DND-41 (cell line): ENCODE measurements around the gene KIF22.

Experiments
- EZH2 ChIP-seq: IDR thresholded peaks from 3 replicates; pipeline ENCODE4 v1.6.1; 2012; ENCODE audit warnings: borderline replicate concordance, low read depth, mild to moderate bottlenecking, moderate library complexity, low read length, inconsistent platforms; ENCODE audit not compliant: severe bottlenecking
- TF ChIP-seq, protein P1 (sequence below): IDR thresholded peaks from 2 replicates; pipeline ENCODE4 v1.5.1; 2012; ENCODE audit warnings: borderline replicate concordance, low read length, moderate library complexity, mild to moderate bottlenecking; ENCODE audit not compliant: poor library complexity, severe bottlenecking; ENCODE audit errors: extremely low read depth

- TF ChIP-seq, protein P1, sequence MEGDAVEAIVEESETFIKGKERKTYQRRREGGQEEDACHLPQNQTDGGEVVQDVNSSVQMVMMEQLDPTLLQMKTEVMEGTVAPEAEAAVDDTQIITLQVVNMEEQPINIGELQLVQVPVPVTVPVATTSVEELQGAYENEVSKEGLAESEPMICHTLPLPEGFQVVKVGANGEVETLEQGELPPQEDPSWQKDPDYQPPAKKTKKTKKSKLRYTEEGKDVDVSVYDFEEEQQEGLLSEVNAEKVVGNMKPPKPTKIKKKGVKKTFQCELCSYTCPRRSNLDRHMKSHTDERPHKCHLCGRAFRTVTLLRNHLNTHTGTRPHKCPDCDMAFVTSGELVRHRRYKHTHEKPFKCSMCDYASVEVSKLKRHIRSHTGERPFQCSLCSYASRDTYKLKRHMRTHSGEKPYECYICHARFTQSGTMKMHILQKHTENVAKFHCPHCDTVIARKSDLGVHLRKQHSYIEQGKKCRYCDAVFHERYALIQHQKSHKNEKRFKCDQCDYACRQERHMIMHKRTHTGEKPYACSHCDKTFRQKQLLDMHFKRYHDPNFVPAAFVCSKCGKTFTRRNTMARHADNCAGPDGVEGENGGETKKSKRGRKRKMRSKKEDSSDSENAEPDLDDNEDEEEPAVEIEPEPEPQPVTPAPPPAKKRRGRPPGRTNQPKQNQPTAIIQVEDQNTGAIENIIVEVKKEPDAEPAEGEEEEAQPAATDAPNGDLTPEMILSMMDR, result no peak
- TF ChIP-seq EZH2, result no peak
These were observed 28.7 kb upstream of the KIF22 start for GRCh38 chr16:29761882-29762281.
